Gastroesophageal sphincter (tissue), 4 donors: ENCODE data around the gene RNU6-7. TPM values are rescaled to one million over a fixed set of nuclear protein-coding genes. Genes with fewer than 3 reads are reported as not detected.

Experiments used
- ATAC-seq: fragments of 150-250 bp; one replicate; pipeline ENCODE4 v1.9.1; 2016; ENCODE audit warnings: mild to moderate bottlenecking, moderate library complexity
- H3K27ac ChIP-seq, 4 donors: fragments of 200-600 bp; sonication (generic) in 3 of 4; 1 replicate in 3 of 4; 2 replicates in 1 of 4; pipeline ENCODE4 v1.5.1; 2016 to 2019
- H3K27me3 ChIP-seq: fragments of 200-600 bp; sonication (generic); one replicate; pipeline ENCODE4 v1.5.1; 2019
- H3K36me3 ChIP-seq, 2 donors: fragments of 200-600 bp; sonication (generic); one replicate each; pipeline ENCODE4 v1.5.1; 2019; ENCODE audit warnings: control low read depth in 1 of 2
- H3K4me1 ChIP-seq, 3 donors: fragments of 200-600 bp; sonication (generic); 1 replicate in 2 of 3; 2 replicates in 1 of 3; pipeline ENCODE4 v1.5.1; 2016 to 2019; ENCODE audit warnings: control low read depth in 2 of 3
- H3K4me3 ChIP-seq, 2 donors: fragments of 200-600 bp; sonication (generic); one replicate each; pipeline ENCODE4 v1.5.1; 2019; ENCODE audit warnings: mild to moderate bottlenecking in 1 of 2, moderate library complexity in 1 of 2
- H3K9me3 ChIP-seq, 3 donors: fragments of 200-600 bp; sonication (generic); one replicate each; pipeline ENCODE4 v1.5.1; 2017 to 2019; ENCODE audit warnings: control low read depth in 2 of 3
- CTCF ChIP-seq, 4 experiments: fragments of 200-600 bp in 2 of 4; fragments of 450-650 bp in 2 of 4; sonication (generic) in 1 of 4; IDR thresholded peaks; one replicate each; pipeline ENCODE4 v1.5.1; 2017 to 2019; ENCODE audit warnings: antibody characterized with exemption in 4 of 4, mild to moderate bottlenecking in 2 of 4, moderate library complexity in 2 of 4
- EP300 ChIP-seq: sonication (generic); formaldehyde crosslinking; IDR thresholded peaks from one replicate; pipeline ENCODE4 v1.6.1; 2017; ENCODE audit warnings: antibody characterized with exemption, mild to moderate bottlenecking
- POLR2A ChIP-seq, 2 donors: fragments of 450-650 bp; IDR thresholded peaks; one replicate each; pipeline ENCODE4 v1.6.1; 2017; ENCODE audit warnings: antibody characterized with exemption in 2 of 2, mild to moderate bottlenecking in 2 of 2, moderate library complexity in 1 of 2
- POLR2AphosphoS5 ChIP-seq: sonication (generic); formaldehyde crosslinking; IDR thresholded peaks from one replicate; pipeline ENCODE4 v1.6.1; 2017; ENCODE audit warnings: antibody characterized with exemption
- WGBS, 2 donors: methylation state at CpG; one replicate each; pipeline ENCODE4 v1.1.5; 2018; ENCODE audit warnings: low coverage in 1 of 2; 5-methylcytosine and 5-hydroxymethylcytosine counted together
- total RNA-seq, 4 donors: library from RNA; depleted of rRNA; stranded (reverse); fragments of >200 nt; gene quantifications; one replicate each; pipeline ENCODE4 v1.1.0, GENCODE V29; 2016

Gene RNU6-7
- total RNA-seq, 4 donors from 2014 or later = not detected

- H3K36me3 ChIP-seq = no peaks in the 10 kb centered on the region
- TF ChIP-seq CTCF (IDR thresholded peaks at IDR 0.05) (no peak), POLR2A (IDR thresholded peaks at IDR 0.05) (no peak), EP300 (no peak)
- H3K4me1 ChIP-seq = peaks cover 0 to 10% (median 0%) of the 10 kb centered on the region in 3 donors
- H3K4me3 ChIP-seq = no peak overlapping the region
- no peaks in the 10 kb centered on the region for H3K9me3 ChIP-seq
- no peaks in the 10 kb centered on the region for H3K27me3 ChIP-seq
- ATAC-seq = no peak
- no peak overlapping the region for H3K27ac ChIP-seq
These were observed 7.6 kb downstream of the RNU6-7 start for GRCh38 chr14:32209471-32209870.

DNA sequence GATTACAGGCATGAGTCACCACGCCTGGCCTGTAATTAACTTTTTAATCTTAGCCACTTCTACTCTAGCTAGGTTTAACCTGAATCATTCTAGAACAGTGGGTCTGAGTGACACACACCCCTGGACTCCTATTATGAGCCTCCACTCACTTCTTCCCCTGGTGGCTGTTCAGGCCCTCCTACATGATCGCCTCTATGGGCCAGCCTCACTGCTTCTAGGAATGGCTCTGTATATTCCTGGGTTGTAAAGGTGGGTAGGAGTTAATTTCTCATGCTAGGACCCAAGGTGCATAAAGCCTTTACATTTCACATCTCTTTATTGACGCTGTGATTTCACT lies 9.2 kb downstream of the RNU6-7 start:
- ATAC-seq = no peak
- Histone ChIP-seq H3K4me3 (no peak overlapping the region), H3K4me1 (peaks cover 0 to 9% (median 0%) of the 10 kb centered on the region in 3 donors), H3K27me3 (no peaks in the 10 kb centered on the region), H3K36me3 (no peaks in the 10 kb centered on the region), H3K27ac (no peak overlapping the region), H3K9me3 (no peaks in the 10 kb centered on the region)
- no peak for TF ChIP-seq POLR2AphosphoS5
- TF ChIP-seq EP300 = no peak
- TF ChIP-seq POLR2A (IDR thresholded peaks at IDR 0.05) = no peak
- 97 to 100% methylated on average over 2 of the region's 3 CpGs for WGBS, 2 donors

GRCh38 chr14:32212833-32213232 lies 11.0 kb downstream of the RNU6-7 start:
- no peak for ATAC-seq
- H3K4me3 ChIP-seq = no peak overlapping the region
- H3K27ac ChIP-seq = no peak overlapping the region
- no peaks in the 10 kb centered on the region for H3K36me3 ChIP-seq
- H3K9me3 ChIP-seq = no peaks in the 10 kb centered on the region
- no peak for TF ChIP-seq POLR2AphosphoS5
- TF ChIP-seq CTCF (IDR thresholded peaks at IDR 0.05) = no peak
- TF ChIP-seq POLR2A (IDR thresholded peaks at IDR 0.05) = no peak
- no peak for TF ChIP-seq EP300
- no peaks in the 10 kb centered on the region for H3K27me3 ChIP-seq
- no peaks in the 10 kb centered on the region for H3K4me1 ChIP-seq

- ATAC-seq = no peak
- WGBS, 2 donors = 45 to 50% methylated on average over 5 of the region's 5 CpGs
These were observed 15.5 kb downstream of the RNU6-7 start for GRCh38 chr14:32217301-32217700.

GRCh38 chr14:32224737-32225377 lies 23.0 kb downstream of the RNU6-7 start:
- Histone ChIP-seq H3K27me3 (no peaks in the 10 kb centered on the region), H3K4me1 (peaks cover 0 to 11% (median 3%) of the 10 kb centered on the region in 3 donors), H3K27ac (peak overlapping the region in 3 of 4 donors; percentile 21 to 70 (median 35)), H3K36me3 (no peaks in the 10 kb centered on the region), H3K9me3 (no peaks in the 10 kb centered on the region), H3K4me3 (no peak overlapping the region)
- peak; percentile 81 for ATAC-seq
- WGBS, 2 donors = 30 to 49% methylated on average over 5 to 6 of the region's 6 CpGs
- peak in 3 of 4 experiments; percentile 44 to 60 (median 48) for TF ChIP-seq CTCF (IDR thresholded peaks at IDR 0.05)
- no peak for TF ChIP-seq POLR2A (IDR thresholded peaks at IDR 0.05)
- TF ChIP-seq POLR2AphosphoS5 = peak; percentile 17

More at GRCh38 chr14:32217301-32217700, 15.5 kb downstream of the RNU6-7 start:
- Histone ChIP-seq H3K27ac (no peak overlapping the region), H3K4me3 (no peak overlapping the region), H3K27me3 (no peaks in the 10 kb centered on the region), H3K36me3 (no peaks in the 10 kb centered on the region), H3K9me3 (no peaks in the 10 kb centered on the region), H3K4me1 (no peaks in the 10 kb centered on the region)
- TF ChIP-seq POLR2A (IDR thresholded peaks at IDR 0.05) = no peak
- TF ChIP-seq CTCF (IDR thresholded peaks at IDR 0.05) = no peak
- TF ChIP-seq EP300 = no peak
- TF ChIP-seq POLR2AphosphoS5 = no peak
